WTC11 (cell line): ENCODE measurements around the gene FBLN5.

Experiments
- ELF4 ChIP-seq: sonication (generic); formaldehyde crosslinking; IDR thresholded peaks from 2 replicates; pipeline ENCODE4 v1.8.1; 2022; ENCODE audit warnings: low read depth, mild to moderate bottlenecking, moderate library complexity, missing genetic modification reagents
- NFYB ChIP-seq: sonication (generic); formaldehyde crosslinking; conservative IDR thresholded peaks from 2 replicates; pipeline ENCODE4 v1.8.0; 2022; ENCODE audit warnings: low read depth, missing genetic modification reagents
- RELA ChIP-seq: sonication (generic); formaldehyde crosslinking; IDR thresholded peaks from 2 replicates; pipeline ENCODE4 v1.8.1; 2022; ENCODE audit warnings: missing genetic modification reagents, mild to moderate bottlenecking, borderline replicate concordance
- SMAD3 ChIP-seq: sonication (generic); formaldehyde crosslinking; IDR thresholded peaks from 2 replicates; pipeline ENCODE4 v1.8.0; 2022; ENCODE audit warnings: missing genetic modification reagents, mild to moderate bottlenecking, borderline replicate concordance
- TEAD4 ChIP-seq: sonication (generic); formaldehyde crosslinking; IDR thresholded peaks from 2 replicates; pipeline ENCODE4 v1.8.0; 2022; ENCODE audit warnings: mild to moderate bottlenecking, missing genetic modification reagents
- ZNF138 ChIP-seq: sonication (generic); formaldehyde crosslinking; conservative IDR thresholded peaks from 2 replicates; pipeline ENCODE4 v1.8.1; 2022; ENCODE audit warnings: mild to moderate bottlenecking, moderate library complexity, missing genetic modification reagents
- ZNF416 ChIP-seq: fragments of 250-450 bp; sonication (Bioruptor Pico); IDR thresholded peaks from 2 replicates; pipeline ENCODE4 v1.9.0; 2021; ENCODE audit warnings: mild to moderate bottlenecking, inconsistent platforms
- TF ChIP-seq, protein P1 (sequence below): fragments of 200-600 bp; IDR thresholded peaks from 2 replicates; pipeline ENCODE4 v1.8.0; 2022; ENCODE audit warnings: antibody characterized with exemption
- TF ChIP-seq, protein P2 (sequence below): sonication (generic); formaldehyde crosslinking; IDR thresholded peaks from 2 replicates; pipeline ENCODE4 v1.8.0; 2023; ENCODE audit warnings: mild to moderate bottlenecking, missing genetic modification reagents
- TF ChIP-seq, protein P3 (sequence below): sonication (generic); formaldehyde crosslinking; IDR thresholded peaks from 2 replicates; pipeline ENCODE4 v1.8.1; 2023; ENCODE audit warnings: mild to moderate bottlenecking, missing genetic modification reagents, moderate library complexity

- TF ChIP-seq, protein P1, sequence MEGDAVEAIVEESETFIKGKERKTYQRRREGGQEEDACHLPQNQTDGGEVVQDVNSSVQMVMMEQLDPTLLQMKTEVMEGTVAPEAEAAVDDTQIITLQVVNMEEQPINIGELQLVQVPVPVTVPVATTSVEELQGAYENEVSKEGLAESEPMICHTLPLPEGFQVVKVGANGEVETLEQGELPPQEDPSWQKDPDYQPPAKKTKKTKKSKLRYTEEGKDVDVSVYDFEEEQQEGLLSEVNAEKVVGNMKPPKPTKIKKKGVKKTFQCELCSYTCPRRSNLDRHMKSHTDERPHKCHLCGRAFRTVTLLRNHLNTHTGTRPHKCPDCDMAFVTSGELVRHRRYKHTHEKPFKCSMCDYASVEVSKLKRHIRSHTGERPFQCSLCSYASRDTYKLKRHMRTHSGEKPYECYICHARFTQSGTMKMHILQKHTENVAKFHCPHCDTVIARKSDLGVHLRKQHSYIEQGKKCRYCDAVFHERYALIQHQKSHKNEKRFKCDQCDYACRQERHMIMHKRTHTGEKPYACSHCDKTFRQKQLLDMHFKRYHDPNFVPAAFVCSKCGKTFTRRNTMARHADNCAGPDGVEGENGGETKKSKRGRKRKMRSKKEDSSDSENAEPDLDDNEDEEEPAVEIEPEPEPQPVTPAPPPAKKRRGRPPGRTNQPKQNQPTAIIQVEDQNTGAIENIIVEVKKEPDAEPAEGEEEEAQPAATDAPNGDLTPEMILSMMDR: no peak
- TF ChIP-seq ZNF138 (CRISPR knock-in tag): no peak
- TF ChIP-seq, protein P2, sequence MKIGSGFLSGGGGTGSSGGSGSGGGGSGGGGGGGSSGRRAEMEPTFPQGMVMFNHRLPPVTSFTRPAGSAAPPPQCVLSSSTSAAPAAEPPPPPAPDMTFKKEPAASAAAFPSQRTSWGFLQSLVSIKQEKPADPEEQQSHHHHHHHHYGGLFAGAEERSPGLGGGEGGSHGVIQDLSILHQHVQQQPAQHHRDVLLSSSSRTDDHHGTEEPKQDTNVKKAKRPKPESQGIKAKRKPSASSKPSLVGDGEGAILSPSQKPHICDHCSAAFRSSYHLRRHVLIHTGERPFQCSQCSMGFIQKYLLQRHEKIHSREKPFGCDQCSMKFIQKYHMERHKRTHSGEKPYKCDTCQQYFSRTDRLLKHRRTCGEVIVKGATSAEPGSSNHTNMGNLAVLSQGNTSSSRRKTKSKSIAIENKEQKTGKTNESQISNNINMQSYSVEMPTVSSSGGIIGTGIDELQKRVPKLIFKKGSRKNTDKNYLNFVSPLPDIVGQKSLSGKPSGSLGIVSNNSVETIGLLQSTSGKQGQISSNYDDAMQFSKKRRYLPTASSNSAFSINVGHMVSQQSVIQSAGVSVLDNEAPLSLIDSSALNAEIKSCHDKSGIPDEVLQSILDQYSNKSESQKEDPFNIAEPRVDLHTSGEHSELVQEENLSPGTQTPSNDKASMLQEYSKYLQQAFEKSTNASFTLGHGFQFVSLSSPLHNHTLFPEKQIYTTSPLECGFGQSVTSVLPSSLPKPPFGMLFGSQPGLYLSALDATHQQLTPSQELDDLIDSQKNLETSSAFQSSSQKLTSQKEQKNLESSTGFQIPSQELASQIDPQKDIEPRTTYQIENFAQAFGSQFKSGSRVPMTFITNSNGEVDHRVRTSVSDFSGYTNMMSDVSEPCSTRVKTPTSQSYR (CRISPR knock-in tag): no peak
- no peak for TF ChIP-seq NFYB (CRISPR knock-in tag)
- no peak for TF ChIP-seq TEAD4
- TF ChIP-seq ELF4 (CRISPR knock-in tag): no peak
- no peak for TF ChIP-seq SMAD3 (CRISPR knock-in tag)
- no peak for TF ChIP-seq ZNF416 (CRISPR knock-in tag)
- TF ChIP-seq RELA (CRISPR knock-in tag): no peak
- TF ChIP-seq, protein P3, sequence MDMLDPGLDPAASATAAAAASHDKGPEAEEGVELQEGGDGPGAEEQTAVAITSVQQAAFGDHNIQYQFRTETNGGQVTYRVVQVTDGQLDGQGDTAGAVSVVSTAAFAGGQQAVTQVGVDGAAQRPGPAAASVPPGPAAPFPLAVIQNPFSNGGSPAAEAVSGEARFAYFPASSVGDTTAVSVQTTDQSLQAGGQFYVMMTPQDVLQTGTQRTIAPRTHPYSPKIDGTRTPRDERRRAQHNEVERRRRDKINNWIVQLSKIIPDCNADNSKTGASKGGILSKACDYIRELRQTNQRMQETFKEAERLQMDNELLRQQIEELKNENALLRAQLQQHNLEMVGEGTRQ: no peak
Observed at GRCh38 chr14:91902336-91902735, 45.2 kb downstream of the FBLN5 start.
